ENCODE measurements around the gene CD8B. TPM values are rescaled to one million over a fixed set of nuclear protein-coding genes. Genes with fewer than 3 reads are reported as not detected.

The CD8B gene
- total and polyA plus RNA-seq, 9 of the 15 experiments (the other 6 are each of a cell fraction or from before 2014, with no cell fraction given) = not detected

DNA sequence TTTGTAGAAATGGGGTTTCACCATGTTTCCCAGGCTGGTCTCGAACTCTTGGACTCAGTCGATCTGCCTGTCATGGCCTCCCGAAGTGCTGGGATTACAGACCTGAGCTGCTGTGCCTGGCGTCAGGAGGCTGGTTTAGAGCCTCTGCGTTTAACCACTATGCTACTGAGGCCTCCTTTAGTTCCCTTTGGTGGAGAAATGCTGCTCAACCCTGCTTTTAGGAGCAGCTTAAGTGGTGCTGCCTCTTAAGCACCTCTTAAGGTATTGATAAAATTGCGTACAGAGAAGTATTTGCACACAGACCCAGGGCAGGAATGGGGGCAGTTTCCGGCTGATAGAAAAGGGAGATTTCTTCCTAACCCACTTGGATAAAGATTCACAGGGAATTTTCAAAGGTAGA lies 78.9 kb downstream of the CD8B start:
- TF ChIP-seq, protein P1, sequence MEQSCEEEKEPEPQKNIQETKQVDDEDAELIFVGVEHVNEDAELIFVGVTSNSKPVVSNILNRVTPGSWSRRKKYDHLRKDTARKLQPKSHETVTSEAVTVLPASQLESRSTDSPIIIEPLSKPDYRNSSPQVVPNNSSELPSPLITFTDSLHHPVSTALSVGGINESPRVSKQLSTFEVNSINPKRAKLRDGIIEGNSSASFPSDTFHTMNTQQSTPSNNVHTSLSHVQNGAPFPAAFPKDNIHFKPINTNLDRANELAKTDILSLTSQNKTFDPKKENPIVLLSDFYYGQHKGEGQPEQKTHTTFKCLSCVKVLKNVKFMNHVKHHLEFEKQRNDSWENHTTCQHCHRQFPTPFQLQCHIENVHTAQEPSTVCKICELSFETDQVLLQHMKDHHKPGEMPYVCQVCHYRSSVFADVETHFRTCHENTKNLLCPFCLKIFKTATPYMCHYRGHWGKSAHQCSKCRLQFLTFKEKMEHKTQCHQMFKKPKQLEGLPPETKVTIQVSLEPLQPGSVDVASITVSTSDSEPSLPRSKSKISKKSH (CRISPR knock-in tag; IDR thresholded peaks at IDR 0.05) = no peak
- TF ChIP-seq SMAD3 (CRISPR knock-in tag; conservative IDR thresholded peaks at IDR 0.05) = no peak
- no peak for TF ChIP-seq JUNB (CRISPR knock-in tag; conservative IDR thresholded peaks at IDR 0.05)
- TF ChIP-seq BCOR (IDR thresholded peaks at IDR 0.05) = no peak
- TF ChIP-seq ZFX (CRISPR knock-in tag; IDR thresholded peaks at IDR 0.05) = no peak
- no peak for TF ChIP-seq PURB (CRISPR knock-in tag; IDR thresholded peaks at IDR 0.05; ENCODE audit: low read depth)
- no peak for TF ChIP-seq KLF6 (CRISPR knock-in tag; IDR thresholded peaks at IDR 0.05; ENCODE audit: borderline replicate concordance)
- no peak for TF ChIP-seq CCNT2 (IDR thresholded peaks at IDR 0.05; ENCODE audit: borderline replicate concordance, extremely low read depth, insufficient read length, low read depth, low read length)
- no peak for TF ChIP-seq ZC3H11A (IDR thresholded peaks at IDR 0.05; ENCODE audit: low read depth, low read length)
- TF ChIP-seq TARDBP (IDR thresholded peaks at IDR 0.05) = no peak
- TF ChIP-seq KDM1A (IDR thresholded peaks at IDR 0.05) = no peak
- no peak for TF ChIP-seq NFYB (IDR thresholded peaks at IDR 0.05; ENCODE audit: extremely low read depth, insufficient read length)
- TF ChIP-seq, protein P2, sequence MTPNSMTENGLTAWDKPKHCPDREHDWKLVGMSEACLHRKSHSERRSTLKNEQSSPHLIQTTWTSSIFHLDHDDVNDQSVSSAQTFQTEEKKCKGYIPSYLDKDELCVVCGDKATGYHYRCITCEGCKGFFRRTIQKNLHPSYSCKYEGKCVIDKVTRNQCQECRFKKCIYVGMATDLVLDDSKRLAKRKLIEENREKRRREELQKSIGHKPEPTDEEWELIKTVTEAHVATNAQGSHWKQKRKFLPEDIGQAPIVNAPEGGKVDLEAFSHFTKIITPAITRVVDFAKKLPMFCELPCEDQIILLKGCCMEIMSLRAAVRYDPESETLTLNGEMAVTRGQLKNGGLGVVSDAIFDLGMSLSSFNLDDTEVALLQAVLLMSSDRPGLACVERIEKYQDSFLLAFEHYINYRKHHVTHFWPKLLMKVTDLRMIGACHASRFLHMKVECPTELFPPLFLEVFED (CRISPR knock-in tag; conservative IDR thresholded peaks at IDR 0.05) = no peak
- TF ChIP-seq, protein P3, sequence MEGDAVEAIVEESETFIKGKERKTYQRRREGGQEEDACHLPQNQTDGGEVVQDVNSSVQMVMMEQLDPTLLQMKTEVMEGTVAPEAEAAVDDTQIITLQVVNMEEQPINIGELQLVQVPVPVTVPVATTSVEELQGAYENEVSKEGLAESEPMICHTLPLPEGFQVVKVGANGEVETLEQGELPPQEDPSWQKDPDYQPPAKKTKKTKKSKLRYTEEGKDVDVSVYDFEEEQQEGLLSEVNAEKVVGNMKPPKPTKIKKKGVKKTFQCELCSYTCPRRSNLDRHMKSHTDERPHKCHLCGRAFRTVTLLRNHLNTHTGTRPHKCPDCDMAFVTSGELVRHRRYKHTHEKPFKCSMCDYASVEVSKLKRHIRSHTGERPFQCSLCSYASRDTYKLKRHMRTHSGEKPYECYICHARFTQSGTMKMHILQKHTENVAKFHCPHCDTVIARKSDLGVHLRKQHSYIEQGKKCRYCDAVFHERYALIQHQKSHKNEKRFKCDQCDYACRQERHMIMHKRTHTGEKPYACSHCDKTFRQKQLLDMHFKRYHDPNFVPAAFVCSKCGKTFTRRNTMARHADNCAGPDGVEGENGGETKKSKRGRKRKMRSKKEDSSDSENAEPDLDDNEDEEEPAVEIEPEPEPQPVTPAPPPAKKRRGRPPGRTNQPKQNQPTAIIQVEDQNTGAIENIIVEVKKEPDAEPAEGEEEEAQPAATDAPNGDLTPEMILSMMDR (IDR thresholded peaks at IDR 0.05 in 2 of 3, conservative IDR thresholded peaks at IDR 0.05 in 1 of 3; ENCODE audit: insufficient read depth in 2 of 3, low read depth in 1 of 3, low read length in 3 of 3) = no peak
- no peak for TF ChIP-seq HDAC1 (IDR thresholded peaks at IDR 0.05)
- TF ChIP-seq, protein P4, sequence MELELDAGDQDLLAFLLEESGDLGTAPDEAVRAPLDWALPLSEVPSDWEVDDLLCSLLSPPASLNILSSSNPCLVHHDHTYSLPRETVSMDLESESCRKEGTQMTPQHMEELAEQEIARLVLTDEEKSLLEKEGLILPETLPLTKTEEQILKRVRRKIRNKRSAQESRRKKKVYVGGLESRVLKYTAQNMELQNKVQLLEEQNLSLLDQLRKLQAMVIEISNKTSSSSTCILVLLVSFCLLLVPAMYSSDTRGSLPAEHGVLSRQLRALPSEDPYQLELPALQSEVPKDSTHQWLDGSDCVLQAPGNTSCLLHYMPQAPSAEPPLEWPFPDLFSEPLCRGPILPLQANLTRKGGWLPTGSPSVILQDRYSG (tag; conservative IDR thresholded peaks at IDR 0.05; ENCODE audit: low read depth) = no peak
- Histone ChIP-seq H3K79me2 (ENCODE audit: control insufficient read depth, insufficient read depth, low read length) (no peaks in the 10 kb centered on the region), H3K9ac (ENCODE audit: insufficient read depth in 1 of 2, low read depth in 2 of 2, low read length in 2 of 2) (no peak overlapping the region), H2AFZ (ENCODE audit: low read depth, low read length) (no peak overlapping the region), H3K36me3 (ENCODE audit: control insufficient read depth, insufficient read depth, low read length) (no peaks in the 10 kb centered on the region), H3K27ac (ENCODE audit: extremely low read depth, low read depth, low read length) (no peak overlapping the region), H3K4me2 (ENCODE audit: insufficient read depth, low read length) (no peak overlapping the region), H3K9me3 (replicated peaks; ENCODE audit: control insufficient read depth, insufficient read depth, low read depth, low read length) (no peaks in the 10 kb centered on the region), H3K9me1 (ENCODE audit: control insufficient read depth, insufficient read depth, low read length) (peaks cover 2% of the 10 kb centered on the region), H4K20me1 (replicated peaks; ENCODE audit: control insufficient read depth, insufficient read depth, low read length) (no peaks in the 10 kb centered on the region), H3K27me3 (ENCODE audit: control insufficient read depth in 2 of 2, insufficient read depth in 2 of 2, low read length in 2 of 2) (peaks cover 14 to 25% of the 10 kb centered on the region in 2 experiments; a peak in 4 of 5 replicates), H3K4me3 (no peak overlapping the region), H3K4me1 (replicated peaks in 1 of 2; ENCODE audit: control insufficient read depth in 2 of 2, insufficient read depth in 2 of 2, low read length in 2 of 2) (no peaks in the 10 kb centered on the region; a peak in 1 of 5 replicates)
- intact Hi-C loops (cut with micrococcal nuclease) (no loop called here), in situ Hi-C loops (cut with MboI) (no loop called here)
- ATAC-seq (no peak), FAIRE-seq (no peak), DNase-seq (ENCODE audit: extremely low read depth in 1 of 4, low spot score in 3 of 4) (no peak)
- no TSS peak for BruUV-seq (replicated peaks)
- POLR2A ChIA-PET = interaction anchor here (1.3 to 1.5 kb wide), 2 partner anchors 11 to 12 kb away, joined by 3 to 4 read pairs; no protein-coding TSS in a partner anchor
- WGBS (ENCODE audit: insufficient coverage, low coverage, missing lambda C conversion rate) = 5% methylated on average over 7 of the region's 7 CpGs
- CTCF ChIA-PET (ENCODE audit: low intra/inter-chr PET ratio) = no interaction called here

Data from K562 (cell line).